Left renal pelvis (tissue), 4 donors: ENCODE results near the gene ZNF69. TPM values are rescaled to one million over a fixed set of nuclear protein-coding genes. Genes with fewer than 3 reads are reported as not detected.
A peak's percentile ranks its signal among the peaks of the same experiment; 100 is the strongest.
"Not testable (repeated sequence)": the region's sequence is repeated elsewhere in the genome, so short reads cannot be mapped to it uniquely, and the experiment has no call there.

Source experiments
- DNase-seq, 4 donors: peaks; one replicate each; pipeline ENCODE4 v3.0.0-alpha.2; 2013; ENCODE audit warnings: low read depth in 4 of 4, low spot score in 3 of 4
- polyA plus RNA-seq, 4 donors: library from polyadenylated mRNA; unstranded; fragments of 120-200 nt; gene quantifications; one replicate each; pipeline ENCODE4 v1.2.1, GENCODE V29; 2013; ENCODE audit not compliant: insufficient read length in 4 of 4

The ZNF69 gene
- polyA plus RNA-seq, 4 donors = 7.0 to 24.9 (median 17.6) TPM

GRCh38 chr19:11890634-11891033 is 3.1 kb downstream of the ZNF69 start:
- DNase-seq = no peak

- DNase-seq = no peak
Measured at GRCh38 chr19:11894851-11895250, 7.3 kb downstream of the ZNF69 start.

GRCh38 chr19:11902228-11902627 is 14.6 kb downstream of the ZNF69 start:
- DNase-seq = no peak

- no peak for DNase-seq
Measured at GRCh38 chr19:11905928-11906327, 18.3 kb downstream of the ZNF69 start.

GRCh38 chr19:11911937-11912336 is 24.4 kb downstream of the ZNF69 start:
- not testable (repeated sequence) for DNase-seq

GRCh38 chr19:11914417-11915051 is 27.0 kb downstream of the ZNF69 start:
- not testable (repeated sequence) for DNase-seq

- DNase-seq = no peak
Measured at GRCh38 chr19:11921852-11922495, 34.4 kb downstream of the ZNF69 start.

- DNase-seq = peak; percentile 85 to 90 (median 89)
Measured at GRCh38 chr19:11924886-11925650, 37.5 kb downstream of the ZNF69 start, which contains the start of gene ZNF700. TSS of gene ZNF700 (plus strand) at chr19:11925107. CDS start at chr19:11925211, 104 bp downstream.

GRCh38 chr19:11925651-11926187 is 38.1 kb downstream of the ZNF69 start:
- not testable (repeated sequence) for DNase-seq

GRCh38 chr19:11927227-11927626 is 39.6 kb downstream of the ZNF69 start:
- no peak for DNase-seq

GRCh38 chr19:11931051-11931450 is 43.5 kb downstream of the ZNF69 start:
- DNase-seq = no peak

GRCh38 chr19:11931513-11931912 is 43.9 kb downstream of the ZNF69 start:
- DNase-seq = no peak

GRCh38 chr19:11935829-11936228 is 48.2 kb downstream of the ZNF69 start:
- not testable (repeated sequence) for DNase-seq

- not testable (repeated sequence) for DNase-seq
Measured at GRCh38 chr19:11938383-11938782, 50.8 kb downstream of the ZNF69 start.

GRCh38 chr19:11941361-11941887 is 53.8 kb downstream of the ZNF69 start:
- not testable (repeated sequence) for DNase-seq

GRCh38 chr19:11942008-11942842 is 54.6 kb downstream of the ZNF69 start:
- DNase-seq = no peak

- no peak for DNase-seq
Measured at GRCh38 chr19:11942843-11943108, 55.2 kb downstream of the ZNF69 start.

- no peak for DNase-seq
Measured at GRCh38 chr19:11944656-11945055, 57.1 kb downstream of the ZNF69 start.

- DNase-seq = no peak
Measured at GRCh38 chr19:11948646-11949045, 61.1 kb downstream of the ZNF69 start.

- no peak for DNase-seq
Measured at GRCh38 chr19:11949201-11949600, 61.6 kb downstream of the ZNF69 start.
